DND-41 (cell line): ENCODE results near the gene ST8SIA6.

Experiments
- ATAC-seq: fragments of 200-7000 bp; cut with Tn5 transposase; 3 replicates; pipeline ENCODE4 v1.9.1; 2021; ENCODE audit warnings: low read depth; ENCODE audit not compliant: insufficient read depth
- DNase-seq: peaks from one replicate; pipeline ENCODE4 v3.0.0-alpha.2; 2020
- H2AFZ ChIP-seq: 2 replicates; pipeline ENCODE4 v1.6.0; 2012; ENCODE audit warnings: low read depth, low read length
- H3K27ac ChIP-seq: 2 replicates; pipeline ENCODE4 v1.5.1; 2012; ENCODE audit warnings: low read length, inconsistent platforms
- H3K27me3 ChIP-seq: fragments of 200-600 bp; sonication (generic); 2 replicates; pipeline ENCODE4 v1.6.0; 2012; ENCODE audit warnings: low read length, mild to moderate bottlenecking, inconsistent platforms; ENCODE audit not compliant: insufficient read depth, poor library complexity
- H3K36me3 ChIP-seq: 2 replicates; pipeline ENCODE4 v1.5.1; 2012; ENCODE audit warnings: low read length, inconsistent platforms; ENCODE audit not compliant: insufficient read depth
- H3K4me1 ChIP-seq: 2 replicates; pipeline ENCODE4 v1.5.1; 2012; ENCODE audit warnings: mild to moderate bottlenecking, low read length; ENCODE audit not compliant: insufficient read depth
- H3K4me2 ChIP-seq: 2 replicates; pipeline ENCODE4 v1.6.0; 2012; ENCODE audit warnings: mild to moderate bottlenecking, moderate library complexity, low read length, inconsistent platforms; ENCODE audit not compliant: insufficient read depth
- H3K4me3 ChIP-seq, 2 experiments: fragments of 200-600 bp in 1 of 2; shearing (Covaris generic) in 1 of 2; 2 replicates each; pipeline ENCODE4 v1.5.1; 2012 to 2016; ENCODE audit warnings: inconsistent platforms in 2 of 2, low read length in 2 of 2, mild to moderate bottlenecking in 2 of 2, low read depth in 1 of 2, moderate library complexity in 1 of 2
- H3K79me2 ChIP-seq: 2 replicates; pipeline ENCODE4 v1.6.0; 2012; ENCODE audit warnings: low read length, inconsistent platforms; ENCODE audit not compliant: insufficient read depth
- H3K9ac ChIP-seq: 2 replicates; pipeline ENCODE4 v1.6.0; 2012; ENCODE audit warnings: low read depth, mild to moderate bottlenecking, inconsistent platforms, low read length, moderate library complexity
- H3K9me3 ChIP-seq: 2 replicates; pipeline ENCODE4 v1.5.1; 2012; ENCODE audit warnings: low read length, moderate library complexity, mild to moderate bottlenecking, inconsistent platforms; ENCODE audit not compliant: insufficient read depth, severe bottlenecking
- H4K20me1 ChIP-seq: 2 replicates; pipeline ENCODE4 v1.6.0; 2012; ENCODE audit warnings: low read length; ENCODE audit not compliant: insufficient read depth
- CTCF ChIP-seq: IDR thresholded peaks from 2 replicates; pipeline ENCODE4 v1.5.1; 2012; ENCODE audit warnings: borderline replicate concordance, low read length, moderate library complexity, mild to moderate bottlenecking; ENCODE audit not compliant: poor library complexity, severe bottlenecking; ENCODE audit errors: extremely low read depth
- EZH2 ChIP-seq: IDR thresholded peaks from 3 replicates; pipeline ENCODE4 v1.6.1; 2012; ENCODE audit warnings: borderline replicate concordance, low read depth, mild to moderate bottlenecking, moderate library complexity, low read length, inconsistent platforms; ENCODE audit not compliant: severe bottlenecking

ST8SIA6 gene

GRCh38 chr10:17425584-17426262 lies 28.7 kb downstream of the ST8SIA6 start:
- Histone ChIP-seq H3K79me2 (no peaks in the 10 kb centered on the region), H3K4me1 (peaks cover 17% of the 10 kb centered on the region), H3K9me3 (no peaks in the 10 kb centered on the region), H3K27ac (no peak overlapping the region), H3K36me3 (no peaks in the 10 kb centered on the region), H2AFZ (no peak overlapping the region), H3K4me3 (no peak overlapping the region), H3K4me2 (no peak overlapping the region), H3K9ac (no peak overlapping the region), H4K20me1 (no peaks in the 10 kb centered on the region), H3K27me3 (peaks cover 6% of the 10 kb centered on the region)
- DNase-seq (no peak), ATAC-seq (no peak)
- TF ChIP-seq EZH2 (no peak), CTCF (no peak)

- H2AFZ ChIP-seq = no peak overlapping the region
- H3K4me2 ChIP-seq = no peak overlapping the region
- H4K20me1 ChIP-seq = no peaks in the 10 kb centered on the region
- H3K36me3 ChIP-seq = no peaks in the 10 kb centered on the region
- H3K4me1 ChIP-seq = peaks cover 8% of the 10 kb centered on the region
- no peaks in the 10 kb centered on the region for H3K9me3 ChIP-seq
- no peak for ATAC-seq
- H3K27me3 ChIP-seq = peaks cover 3% of the 10 kb centered on the region
- H3K4me3 ChIP-seq = no peak overlapping the region
- H3K79me2 ChIP-seq = no peaks in the 10 kb centered on the region
- no peak overlapping the region for H3K9ac ChIP-seq
- TF ChIP-seq EZH2 (no peak), CTCF (no peak)
- DNase-seq = no peak
- H3K27ac ChIP-seq = no peak overlapping the region
Observed at GRCh38 chr10:17423632-17424186, 30.7 kb downstream of the ST8SIA6 start.

GRCh38 chr10:17422931-17423330 lies 31.5 kb downstream of the ST8SIA6 start:
- DNase-seq = no peak
- Histone ChIP-seq H3K4me2 (no peak overlapping the region), H3K27ac (no peak overlapping the region), H3K9me3 (no peaks in the 10 kb centered on the region), H3K36me3 (no peaks in the 10 kb centered on the region), H3K27me3 (no peaks in the 10 kb centered on the region), H4K20me1 (no peaks in the 10 kb centered on the region), H3K4me1 (peaks cover under 1% of the 10 kb centered on the region; the same call in 1 of the 2 replicates), H3K9ac (no peak overlapping the region), H3K4me3 (no peak overlapping the region), H2AFZ (no peak overlapping the region), H3K79me2 (no peaks in the 10 kb centered on the region)
- no peak for ATAC-seq
- TF ChIP-seq EZH2 (no peak), CTCF (no peak)
